ENCODE data around the gene SPC24.

GRCh38 chr19:11195681-11196080 is 40.1 kb upstream of the SPC24 start:
- TF ChIP-seq CTCF (IDR thresholded peaks at IDR 0.05): no peak
- no peak for TF ChIP-seq POLR2A (IDR thresholded peaks at IDR 0.05)
